Sigmoid colon (tissue), 4 donors: Measurements from ENCODE around the gene HBM.

Source experiments
- EP300 ChIP-seq, 4 donors: sonication (generic); formaldehyde crosslinking; IDR thresholded peaks; one replicate each; pipeline ENCODE4 v1.6.1; 2017; ENCODE audit warnings: antibody characterized with exemption in 4 of 4
- POLR2A ChIP-seq, 2 donors: fragments of 450-650 bp; IDR thresholded peaks; one replicate each; pipeline ENCODE4 v1.6.1; 2016; ENCODE audit warnings: antibody characterized with exemption in 2 of 2, mild to moderate bottlenecking in 2 of 2, moderate library complexity in 2 of 2
- POLR2AphosphoS5 ChIP-seq, 4 donors: sonication (generic); formaldehyde crosslinking; IDR thresholded peaks; one replicate each; pipeline ENCODE4 v1.6.1; 2017; ENCODE audit warnings: antibody characterized with exemption in 4 of 4
- TF ChIP-seq, protein P1 (sequence below), 4 experiments: fragments of 450-650 bp in 3 of 4; fragments of 200-600 bp in 1 of 4; IDR thresholded peaks; one replicate each; pipeline ENCODE4 v1.5.1; 2016 to 2019; ENCODE audit warnings: antibody characterized with exemption in 4 of 4, mild to moderate bottlenecking in 3 of 4, moderate library complexity in 2 of 4

DNA sequence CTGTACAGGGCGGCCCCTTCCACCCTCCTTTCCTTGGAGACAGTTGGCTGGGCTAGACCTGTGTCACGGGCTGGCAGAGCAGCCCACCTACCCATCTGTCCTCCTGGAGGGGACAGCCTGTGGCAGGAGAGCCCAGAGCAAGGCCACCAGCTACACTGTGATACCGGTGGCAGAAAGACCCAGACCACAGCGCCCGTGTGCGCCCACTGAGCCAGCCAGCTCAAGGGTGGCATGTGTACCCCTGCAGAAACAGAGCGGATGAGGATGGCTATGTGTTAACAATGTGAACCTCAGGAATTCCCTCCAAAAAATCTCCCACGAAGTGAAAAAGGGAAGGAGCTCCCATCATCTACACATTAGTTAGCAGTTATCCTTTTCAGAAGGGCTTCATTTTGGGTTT is 21.6 kb downstream of the HBM start:
- TF ChIP-seq, protein P1, sequence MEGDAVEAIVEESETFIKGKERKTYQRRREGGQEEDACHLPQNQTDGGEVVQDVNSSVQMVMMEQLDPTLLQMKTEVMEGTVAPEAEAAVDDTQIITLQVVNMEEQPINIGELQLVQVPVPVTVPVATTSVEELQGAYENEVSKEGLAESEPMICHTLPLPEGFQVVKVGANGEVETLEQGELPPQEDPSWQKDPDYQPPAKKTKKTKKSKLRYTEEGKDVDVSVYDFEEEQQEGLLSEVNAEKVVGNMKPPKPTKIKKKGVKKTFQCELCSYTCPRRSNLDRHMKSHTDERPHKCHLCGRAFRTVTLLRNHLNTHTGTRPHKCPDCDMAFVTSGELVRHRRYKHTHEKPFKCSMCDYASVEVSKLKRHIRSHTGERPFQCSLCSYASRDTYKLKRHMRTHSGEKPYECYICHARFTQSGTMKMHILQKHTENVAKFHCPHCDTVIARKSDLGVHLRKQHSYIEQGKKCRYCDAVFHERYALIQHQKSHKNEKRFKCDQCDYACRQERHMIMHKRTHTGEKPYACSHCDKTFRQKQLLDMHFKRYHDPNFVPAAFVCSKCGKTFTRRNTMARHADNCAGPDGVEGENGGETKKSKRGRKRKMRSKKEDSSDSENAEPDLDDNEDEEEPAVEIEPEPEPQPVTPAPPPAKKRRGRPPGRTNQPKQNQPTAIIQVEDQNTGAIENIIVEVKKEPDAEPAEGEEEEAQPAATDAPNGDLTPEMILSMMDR (IDR thresholded peaks at IDR 0.05), result no peak
- TF ChIP-seq EP300 (IDR thresholded peaks at IDR 0.05) (no peak), POLR2A (IDR thresholded peaks at IDR 0.05) (no peak), POLR2AphosphoS5 (IDR thresholded peaks at IDR 0.05) (no peak)
